HepG2 (cell line): ENCODE data around the gene PFAS. TPM values are rescaled to one million over a fixed set of nuclear protein-coding genes. Genes with fewer than 3 reads are reported as not detected.

ENCODE experiments used
- AGO1 ChIP-seq: fragments of 200-400 bp; formaldehyde crosslinking; IDR thresholded peaks from 2 replicates; pipeline ENCODE4 v1.6.1; 2017; ENCODE audit warnings: mild to moderate bottlenecking, low read depth, low read length, moderate library complexity; ENCODE audit not compliant: poor library complexity, severe bottlenecking
- CBX2 ChIP-seq, 2 experiments: fragments of 200-600 bp in 1 of 2; sonication (generic); formaldehyde crosslinking in 1 of 2; IDR thresholded peaks; 2 replicates each; pipeline versions ENCODE4 v1.7.0 to v1.8.1; 2018 to 2022; ENCODE audit warnings: low read depth in 2 of 2, low read length in 1 of 2, mild to moderate bottlenecking in 1 of 2, missing genetic modification reagents in 1 of 2
- DNMT1 ChIP-seq: sonication (generic); formaldehyde crosslinking; IDR thresholded peaks from 2 replicates; pipeline ENCODE4 v1.5.1; 2020; ENCODE audit warnings: mild to moderate bottlenecking, missing genetic modification reagents
- E2F2 ChIP-seq: sonication (generic); formaldehyde crosslinking; IDR thresholded peaks from 2 replicates; pipeline ENCODE4 v1.4.0; 2020; ENCODE audit warnings: missing genetic modification reagents, borderline replicate concordance
- GATAD1 ChIP-seq: IDR thresholded peaks from 2 replicates; pipeline ENCODE4 v1.6.1; 2016; ENCODE audit warnings: missing genetic modification reagents, missing compliant biosample characterization
- IRF9 ChIP-seq: sonication (generic); formaldehyde crosslinking; IDR thresholded peaks from 2 replicates; pipeline ENCODE4 v1.8.0; 2022; ENCODE audit warnings: missing genetic modification reagents, mild to moderate bottlenecking, borderline replicate concordance
- MXD4 ChIP-seq: IDR thresholded peaks from 2 replicates; pipeline ENCODE4 v1.6.1; 2016; ENCODE audit warnings: mild to moderate bottlenecking, missing biosample characterization, missing genetic modification reagents
- NFE2L1 ChIP-seq: sonication (generic); formaldehyde crosslinking; IDR thresholded peaks from 2 replicates; pipeline ENCODE4 v1.4.0; 2020; ENCODE audit warnings: missing genetic modification reagents, mild to moderate bottlenecking, borderline replicate concordance
- SIN3B ChIP-seq: fragments of 150-350 bp; IDR thresholded peaks from 2 replicates; pipeline ENCODE4 v1.6.1; 2014; ENCODE audit warnings: low read length
- SNAPC4 ChIP-seq: sonication (generic); formaldehyde crosslinking; IDR thresholded peaks from 2 replicates; pipeline ENCODE4 v1.4.0; 2020; ENCODE audit warnings: mild to moderate bottlenecking, missing genetic modification reagents
- TGIF2 ChIP-seq: IDR thresholded peaks from 2 replicates; pipeline ENCODE4 v1.6.1; 2016; ENCODE audit warnings: control low read depth, missing compliant biosample characterization
- THAP9 ChIP-seq: sonication (generic); formaldehyde crosslinking; IDR thresholded peaks from 2 replicates; pipeline ENCODE4; 2020; ENCODE audit warnings: missing genetic modification reagents, mild to moderate bottlenecking, borderline replicate concordance
- ZNF333 ChIP-seq: sonication (generic); formaldehyde crosslinking; IDR thresholded peaks from 2 replicates; pipeline ENCODE4 v1.4.0; 2020; ENCODE audit warnings: mild to moderate bottlenecking, missing genetic modification reagents, borderline replicate concordance
- ZNF354B ChIP-seq: sonication (generic); formaldehyde crosslinking; IDR thresholded peaks from 2 replicates; pipeline ENCODE4 v1.8.0; 2022; ENCODE audit warnings: mild to moderate bottlenecking, missing genetic modification reagents
- ZNF660 ChIP-seq: sonication (generic); formaldehyde crosslinking; IDR thresholded peaks from 2 replicates; pipeline ENCODE4 v1.5.1; 2020; ENCODE audit warnings: mild to moderate bottlenecking, low read depth, missing genetic modification reagents, borderline replicate concordance
- ZNF878 ChIP-seq: sonication (generic); formaldehyde crosslinking; IDR thresholded peaks from 2 replicates; pipeline ENCODE4 v1.8.1; 2023; ENCODE audit warnings: mild to moderate bottlenecking, missing genetic modification reagents, moderate library complexity
- polyA plus RNA-seq, 8 experiments: library from polyadenylated mRNA; depleted of rRNA in 3 of 8; stranded (reverse) in 7 of 8; unstranded in 1 of 8; fragments of >200 nt; fragmentation: Illumina TruSeq in 4 of 8; extraction: Trizol in 4 of 8; gene quantifications; 2 replicates each; pipeline versions ENCODE4 v1.2.1 to v1.2.3, GENCODE V29; 2011 to 2016; ENCODE audit warnings: low read depth in 4 of 8, missing spikeins in 1 of 8, mixed read lengths in 1 of 8; ENCODE audit not compliant: insufficient read depth in 1 of 8
- total RNA-seq, 5 experiments: library from RNA; depleted of rRNA; stranded (reverse); fragments of >200 nt; fragmentation: Illumina TruSeq; extraction: Trizol; gene quantifications; 2 replicates each; pipeline ENCODE4 v1.2.3, GENCODE V29; 2016; ENCODE audit warnings: low read depth in 1 of 5

Gene PFAS
- total and polyA plus RNA-seq, 2 of the 13 experiments (the other 11 are each of a cell fraction or from before 2014, with no cell fraction given): 49.4 to 58.2 TPM

GRCh38 chr17:8209907-8210760 is 39.0 kb upstream of the PFAS start, which contains the start of gene AURKB (continued):
- TF ChIP-seq GATAD1 (CRISPR knock-in tag): peak; percentile 87
- peak; percentile 99 for TF ChIP-seq MXD4 (CRISPR knock-in tag)
- peak; percentile 69 for TF ChIP-seq ZNF878 (CRISPR knock-in tag)
- TF ChIP-seq TGIF2: peak; percentile 96
- TF ChIP-seq E2F2: peak; percentile 94; the same call in 1 of the 2 replicates
- peak; percentile 99 for TF ChIP-seq SIN3B
- 0 out of 2 replicates have a peak, but pooled peaks have one; percentile 59 for TF ChIP-seq DNMT1 (CRISPR knock-in tag)
- no peak for TF ChIP-seq AGO1
- peak; percentile 88; the same call in 1 of the 2 replicates for TF ChIP-seq IRF9 (CRISPR knock-in tag)
- no peak for TF ChIP-seq ZNF660 (CRISPR knock-in tag)
- TF ChIP-seq CBX2 (IDR thresholded peaks at IDR 0.05; ENCODE audit: low read depth, low read length): no peak
- TF ChIP-seq CBX2 (CRISPR knock-in tag; IDR thresholded peaks at IDR 0.05; ENCODE audit: low read depth): no peak
- TF ChIP-seq NFE2L1 (CRISPR knock-in tag): 0 out of 2 replicates have a peak, but pooled peaks have one; percentile 28
- TF ChIP-seq ZNF333 (CRISPR knock-in tag): 0 out of 2 replicates have a peak, but pooled peaks have one; percentile 68
- TF ChIP-seq SNAPC4 (CRISPR knock-in tag): 0 out of 2 replicates have a peak, but pooled peaks have one; percentile 62
- TF ChIP-seq THAP9: 0 out of 2 replicates have a peak, but pooled peaks have one; percentile 49
- TF ChIP-seq ZNF354B (CRISPR knock-in tag): peak; percentile 16; the same call in 1 of the 2 replicates
